Left ventricle myocardium inferior (tissue), 1 donor: Measurements from ENCODE around the gene ZACN. TPM values are rescaled to one million over a fixed set of nuclear protein-coding genes. Genes with fewer than 3 reads are reported as not detected.
A peak's percentile ranks its signal among the peaks of the same experiment; 100 is the strongest.

Experiments
- DNase-seq: peaks from one replicate; pipeline ENCODE4 v3.0.0-alpha.2; 2020
- H3K27ac ChIP-seq: fragments of 200-600 bp; replicated peaks from 2 replicates; pipeline ENCODE4 v1.8.0; 2021
- H3K27me3 ChIP-seq: fragments of 200-600 bp; 2 replicates; pipeline ENCODE4 v1.8.0; 2021; ENCODE audit warnings: low read depth
- H3K36me3 ChIP-seq: fragments of 200-600 bp; 2 replicates; pipeline ENCODE4 v1.8.0; 2021
- H3K4me1 ChIP-seq: fragments of 200-600 bp; 2 replicates; pipeline ENCODE4 v1.8.0; 2021
- H3K4me3 ChIP-seq: fragments of 200-600 bp; 2 replicates; pipeline ENCODE4 v1.8.0; 2021; ENCODE audit warnings: mild to moderate bottlenecking, moderate library complexity
- H3K9me3 ChIP-seq: fragments of 200-600 bp; replicated peaks from 2 replicates; pipeline ENCODE4 v1.8.0; 2021
- CTCF ChIP-seq: fragments of 200-600 bp; IDR thresholded peaks from 2 replicates; pipeline ENCODE4 v1.8.0; 2021; ENCODE audit warnings: antibody characterized with exemption, mild to moderate bottlenecking, borderline replicate concordance
- intact Hi-C: fragments of 100-400 bp; cut with micrococcal nuclease; formaldehyde crosslinking; loops from one replicate; pipeline ENCODE4 v1.11.0; 2022
- total RNA-seq: library from RNA; stranded (reverse); fragmentation: NEBNext Ultra II Directional; extraction: Animal tissue kit (Norgen Biotek cat#: 25700); gene quantifications from one replicate; pipeline ENCODE4 v1.2.1, GENCODE V29; 2021
- donor health status: DM: no; HTN: yes; CAD: no; lungs with severe emphysema.

The ZACN gene
- total RNA-seq, 1 donor from 2014 or later = not detected

- peak overlapping the region; percentile 86 for H3K4me3 ChIP-seq
- no peak for DNase-seq
- peak overlapping the region; percentile 86 for H3K27ac ChIP-seq
- H3K36me3 ChIP-seq = peaks cover 39% of the 10 kb centered on the region
- TF ChIP-seq CTCF = no peak
- no peaks in the 10 kb centered on the region for H3K27me3 ChIP-seq
- no peaks in the 10 kb centered on the region for H3K9me3 ChIP-seq
- intact Hi-C loops = no loop called here
- peaks cover 30% of the 10 kb centered on the region for H3K4me1 ChIP-seq
Measured at GRCh38 chr17:76102944-76103273, 23.9 kb downstream of the ZACN start.

GRCh38 chr17:76103274-76104139 lies 24.5 kb downstream of the ZACN start, which contains the start of gene EXOC7:
EXOC7 (minus strand) TSS chr17:76103787; CDS start chr17:76103692, 95 bp downstream.
- peak; percentile 11 for TF ChIP-seq CTCF
- peak; percentile 90 for DNase-seq
- no peaks in the 10 kb centered on the region for H3K27me3 ChIP-seq
- intact Hi-C loops = no loop called here
- H3K4me1 ChIP-seq = peaks cover 30% of the 10 kb centered on the region
- H3K27ac ChIP-seq = peak within 1 kb of the TSS; percentile 86
- no peaks in the 10 kb centered on the region for H3K9me3 ChIP-seq
- H3K36me3 ChIP-seq = peaks cover 34% of the 10 kb centered on the region
- peak within 1 kb of the TSS; percentile 86 for H3K4me3 ChIP-seq

- Histone ChIP-seq H3K27me3 (no peaks in the 10 kb centered on the region), H3K4me3 (peak overlapping the region; percentile 86), H3K9me3 (no peaks in the 10 kb centered on the region), H3K27ac (peak overlapping the region; percentile 86), H3K36me3 (peaks cover 29% of the 10 kb centered on the region), H3K4me1 (peaks cover 30% of the 10 kb centered on the region)
- intact Hi-C loops = no loop called here
- no peak for DNase-seq
- TF ChIP-seq CTCF = no peak
Measured at GRCh38 chr17:76104140-76104895, 25.3 kb downstream of the ZACN start.

GRCh38 chr17:76104896-76105231 lies 25.9 kb downstream of the ZACN start:
- Histone ChIP-seq H3K4me3 (no peak overlapping the region), H3K27ac (no peak overlapping the region), H3K27me3 (no peaks in the 10 kb centered on the region), H3K9me3 (no peaks in the 10 kb centered on the region), H3K4me1 (peaks cover 30% of the 10 kb centered on the region), H3K36me3 (peaks cover 23% of the 10 kb centered on the region)
- intact Hi-C loops = no loop called here
- no peak for DNase-seq
- TF ChIP-seq CTCF = no peak

GRCh38 chr17:76106703-76107102 lies 27.7 kb downstream of the ZACN start:
- no peak overlapping the region for H3K4me3 ChIP-seq
- H3K27me3 ChIP-seq = no peaks in the 10 kb centered on the region
- peaks cover 5% of the 10 kb centered on the region for H3K36me3 ChIP-seq
- intact Hi-C loops = no loop called here
- TF ChIP-seq CTCF = no peak
- DNase-seq = no peak
- H3K27ac ChIP-seq = no peak overlapping the region
- peaks cover 27% of the 10 kb centered on the region for H3K4me1 ChIP-seq
- no peaks in the 10 kb centered on the region for H3K9me3 ChIP-seq
